Measurements from ENCODE around the gene GAS2L3.

The GAS2L3 gene

DNA sequence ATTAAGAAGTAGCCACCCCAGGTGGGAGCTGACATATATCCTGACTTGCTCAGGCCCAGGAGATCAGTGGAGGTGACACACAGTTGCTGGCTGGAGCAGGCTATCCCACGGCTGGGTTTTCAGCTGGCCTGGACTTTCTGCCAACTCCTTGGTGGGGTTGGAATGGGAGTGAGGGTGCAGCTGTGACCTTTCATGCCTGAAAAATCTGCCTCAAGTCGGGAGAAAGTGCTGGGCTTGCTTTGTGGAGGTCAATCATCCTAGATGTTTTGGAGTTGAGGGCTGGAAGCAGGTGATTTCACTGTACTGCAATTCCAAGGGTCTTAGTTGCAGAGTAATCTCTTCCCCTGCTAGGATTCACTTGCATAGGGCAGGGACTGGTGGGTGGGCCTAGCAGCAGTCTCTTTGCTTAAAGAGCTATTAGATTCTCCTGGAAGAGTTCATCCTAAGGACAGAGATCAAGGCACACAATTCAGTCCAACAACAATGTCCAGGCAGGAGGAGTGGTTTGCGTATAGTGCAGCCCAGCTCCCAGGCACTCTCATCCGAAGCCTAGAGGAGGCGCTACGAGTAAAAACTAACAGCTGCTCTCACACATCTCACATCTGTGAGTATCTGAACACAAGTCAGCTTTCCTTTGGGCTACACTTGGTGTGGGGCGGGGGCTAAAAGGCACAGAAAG lies 98.1 kb downstream of the GAS2L3 start:
- no peak overlapping the region for H3K4me3 ChIP-seq (replicated peaks; ENCODE audit: low read depth, low read length)
- DNase-seq (ENCODE audit: low read depth) = no peak
- TF ChIP-seq, protein P1, sequence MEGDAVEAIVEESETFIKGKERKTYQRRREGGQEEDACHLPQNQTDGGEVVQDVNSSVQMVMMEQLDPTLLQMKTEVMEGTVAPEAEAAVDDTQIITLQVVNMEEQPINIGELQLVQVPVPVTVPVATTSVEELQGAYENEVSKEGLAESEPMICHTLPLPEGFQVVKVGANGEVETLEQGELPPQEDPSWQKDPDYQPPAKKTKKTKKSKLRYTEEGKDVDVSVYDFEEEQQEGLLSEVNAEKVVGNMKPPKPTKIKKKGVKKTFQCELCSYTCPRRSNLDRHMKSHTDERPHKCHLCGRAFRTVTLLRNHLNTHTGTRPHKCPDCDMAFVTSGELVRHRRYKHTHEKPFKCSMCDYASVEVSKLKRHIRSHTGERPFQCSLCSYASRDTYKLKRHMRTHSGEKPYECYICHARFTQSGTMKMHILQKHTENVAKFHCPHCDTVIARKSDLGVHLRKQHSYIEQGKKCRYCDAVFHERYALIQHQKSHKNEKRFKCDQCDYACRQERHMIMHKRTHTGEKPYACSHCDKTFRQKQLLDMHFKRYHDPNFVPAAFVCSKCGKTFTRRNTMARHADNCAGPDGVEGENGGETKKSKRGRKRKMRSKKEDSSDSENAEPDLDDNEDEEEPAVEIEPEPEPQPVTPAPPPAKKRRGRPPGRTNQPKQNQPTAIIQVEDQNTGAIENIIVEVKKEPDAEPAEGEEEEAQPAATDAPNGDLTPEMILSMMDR (IDR thresholded peaks at IDR 0.05; ENCODE audit: low read length, missing control alignments) = no peak

DNA sequence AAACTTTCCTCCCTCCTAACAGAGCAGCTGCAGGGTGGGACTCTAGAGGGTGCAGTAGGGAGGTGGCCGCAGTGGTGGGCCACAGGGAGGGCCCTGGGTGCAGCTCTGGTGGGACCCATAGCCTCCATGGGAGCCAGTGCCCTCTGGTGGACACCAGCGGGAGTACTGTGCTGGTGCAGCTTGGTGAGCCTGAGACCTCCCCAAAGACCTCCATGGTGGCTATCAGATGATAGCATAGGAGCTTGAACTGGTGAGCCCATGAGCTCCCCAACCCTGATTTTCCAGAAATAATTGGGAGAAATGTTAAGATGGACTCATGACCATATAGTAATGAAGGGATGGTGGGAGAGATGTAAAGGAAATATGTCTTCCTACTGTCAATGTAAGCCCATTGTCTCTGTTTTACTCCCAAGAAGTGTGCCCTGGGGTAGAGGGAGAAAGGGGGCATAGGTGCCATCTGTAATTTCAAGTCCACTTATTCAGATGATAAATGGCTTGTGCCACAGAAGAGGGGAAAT lies 98.7 kb downstream of the GAS2L3 start:
- no peak for DNase-seq (ENCODE audit: low read depth)
- TF ChIP-seq, protein P1 (IDR thresholded peaks at IDR 0.05; ENCODE audit: low read length, missing control alignments) = peak; percentile 59
- H3K4me3 ChIP-seq (replicated peaks; ENCODE audit: low read depth, low read length) = no peak overlapping the region

DNA sequence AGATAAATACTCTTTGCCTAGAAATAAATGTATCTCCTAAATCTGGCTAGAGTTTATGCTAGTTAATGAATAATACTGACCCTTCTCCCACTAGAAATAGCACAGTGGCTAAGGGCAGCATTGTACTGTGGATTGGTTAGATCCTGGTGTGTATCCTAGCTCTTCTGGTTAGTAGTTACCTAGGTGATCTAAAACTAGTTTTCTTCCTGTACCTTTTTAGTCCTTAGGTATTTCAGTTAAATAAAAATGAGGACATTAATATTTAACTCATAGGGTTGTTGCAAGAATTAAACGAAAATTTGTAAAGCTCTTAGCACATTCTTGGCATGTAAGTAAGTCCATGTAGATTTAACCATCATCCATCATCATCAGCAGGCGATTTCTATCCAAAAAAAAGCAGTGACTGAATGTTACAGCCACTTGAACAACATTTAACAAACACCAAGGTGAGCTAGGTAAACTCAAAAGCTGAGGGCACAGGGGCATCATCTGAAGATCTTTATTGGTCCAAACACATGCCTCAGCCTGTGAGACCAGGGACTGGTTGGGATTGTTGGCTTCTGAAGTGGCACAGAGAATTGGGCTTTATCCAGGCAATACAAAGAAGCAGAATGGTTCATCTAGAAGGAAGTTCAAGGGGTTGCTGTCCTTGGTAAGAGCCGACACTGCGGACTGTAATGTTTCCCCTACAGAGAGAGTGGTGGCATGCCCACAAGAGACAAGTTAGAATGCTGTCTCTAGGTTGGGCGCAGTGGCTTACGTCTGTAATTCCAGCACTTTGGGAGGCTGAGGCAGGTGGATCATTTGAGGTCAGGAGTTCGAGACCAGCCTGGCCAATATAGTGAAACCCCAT lies 100.8 kb downstream of the GAS2L3 start:
- no peak for DNase-seq (ENCODE audit: low read depth)
- H3K4me3 ChIP-seq (replicated peaks; ENCODE audit: low read depth, low read length) = no peak overlapping the region
- TF ChIP-seq, protein P1 (IDR thresholded peaks at IDR 0.05; ENCODE audit: low read length, missing control alignments) = no peak

Data from fibroblast of pulmonary artery (primary cell).